Islet of Langerhans (tissue), 1 donor: ENCODE measurements around the gene CLTRN.

Experiments used
- FAIRE-seq: peaks from one replicate; lab custom pipeline; 2011; peaks lifted over from hg19 to GRCh38; lab: Jason Lieb, UNC

CLTRN gene

DNA sequence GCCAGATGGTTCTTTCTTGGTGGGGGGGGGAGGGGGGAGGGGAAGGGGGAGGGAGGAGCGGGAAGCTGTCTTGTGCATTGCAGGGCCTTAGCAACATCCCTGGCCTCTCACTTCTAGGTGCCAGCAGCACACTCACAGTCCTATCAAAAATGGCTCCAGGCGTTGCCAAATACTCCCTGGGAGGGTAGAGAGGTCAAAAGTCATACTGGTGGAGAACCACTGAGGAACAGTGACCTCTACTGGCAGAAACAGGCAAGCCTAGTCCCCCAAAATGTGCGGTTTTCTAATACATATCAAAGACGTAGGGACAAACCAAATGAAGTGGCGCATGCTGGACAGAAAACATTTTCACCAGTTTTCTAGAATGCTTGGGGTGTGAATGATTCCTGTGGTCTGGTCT lies 17.1 kb downstream of the CLTRN start:
- peak; percentile 99 for FAIRE-seq

DNA sequence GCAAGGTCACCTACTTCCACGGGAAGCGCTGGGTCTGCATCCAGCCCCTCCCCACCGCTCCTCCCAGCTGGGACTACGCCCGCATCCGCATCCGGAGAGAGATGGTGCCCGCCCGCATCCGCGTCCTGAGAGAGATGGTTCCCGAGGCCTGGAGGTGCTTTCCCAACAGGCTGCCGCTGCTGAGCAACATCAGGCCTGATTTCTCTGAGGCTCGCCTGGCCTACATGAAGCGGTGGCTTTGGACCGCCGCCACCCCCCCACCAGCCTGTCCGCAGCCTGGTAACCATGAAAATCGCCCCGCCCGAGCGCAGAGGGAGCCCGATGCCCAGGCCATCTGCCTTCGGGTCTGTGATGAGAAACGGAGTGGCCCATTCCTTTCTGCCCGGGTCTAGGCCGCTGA lies 18.1 kb downstream of the CLTRN start:
- FAIRE-seq: no peak

DNA sequence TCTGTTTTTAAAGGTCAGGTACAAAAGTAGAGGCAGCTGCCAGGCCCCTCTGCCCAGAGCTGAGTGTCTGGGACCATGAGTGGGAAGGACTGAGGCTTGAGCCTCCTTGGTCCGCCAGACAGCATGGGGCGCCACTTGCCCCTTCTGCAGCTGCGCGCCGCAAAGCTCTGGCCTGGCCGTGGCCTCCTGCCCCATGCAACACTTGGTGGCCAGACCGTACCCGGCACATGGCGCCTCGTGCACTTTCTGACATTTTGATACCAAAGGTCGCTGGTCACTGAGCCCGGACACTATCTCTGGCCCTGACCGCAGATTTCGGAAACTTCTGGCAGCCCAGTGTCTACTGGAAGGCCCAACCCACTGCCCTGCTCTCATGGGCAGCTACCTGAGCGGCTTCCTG lies 18.6 kb downstream of the CLTRN start:
- FAIRE-seq: no peak

DNA sequence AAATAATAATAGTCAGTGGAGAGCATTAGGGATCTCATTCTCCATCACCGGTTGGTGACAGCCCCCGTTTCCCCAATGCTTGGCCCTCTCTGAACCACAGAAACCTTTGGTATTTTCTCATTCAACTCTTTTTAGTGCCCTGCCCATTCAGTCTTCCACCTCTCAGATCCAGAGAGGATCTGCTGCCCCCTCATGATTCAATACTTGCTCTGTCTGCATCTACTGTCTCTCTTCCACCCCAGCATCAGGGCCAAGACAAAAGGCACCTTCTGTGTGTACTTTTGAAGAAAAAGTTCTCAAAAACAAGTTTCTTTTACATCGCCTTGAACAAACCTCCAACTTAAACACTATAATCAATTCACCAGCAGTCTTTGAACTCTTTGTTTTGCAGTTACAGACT lies 19.3 kb downstream of the CLTRN start:
- FAIRE-seq: no peak

DNA sequence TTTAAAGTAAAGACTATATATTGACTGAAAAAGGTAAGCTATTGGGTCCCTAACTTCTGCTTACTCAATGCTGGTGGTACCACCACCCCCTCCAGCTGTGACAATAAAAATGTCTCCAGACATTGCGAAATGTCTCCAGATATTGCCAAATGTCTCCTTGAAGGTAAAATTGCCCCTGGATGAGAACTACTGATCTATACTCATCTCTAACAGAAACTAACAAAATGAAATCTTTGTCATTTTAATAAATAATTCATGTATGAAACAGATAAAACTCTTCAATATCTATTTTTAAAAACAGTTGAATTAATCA lies 20.1 kb downstream of the CLTRN start:
- FAIRE-seq: no peak

DNA sequence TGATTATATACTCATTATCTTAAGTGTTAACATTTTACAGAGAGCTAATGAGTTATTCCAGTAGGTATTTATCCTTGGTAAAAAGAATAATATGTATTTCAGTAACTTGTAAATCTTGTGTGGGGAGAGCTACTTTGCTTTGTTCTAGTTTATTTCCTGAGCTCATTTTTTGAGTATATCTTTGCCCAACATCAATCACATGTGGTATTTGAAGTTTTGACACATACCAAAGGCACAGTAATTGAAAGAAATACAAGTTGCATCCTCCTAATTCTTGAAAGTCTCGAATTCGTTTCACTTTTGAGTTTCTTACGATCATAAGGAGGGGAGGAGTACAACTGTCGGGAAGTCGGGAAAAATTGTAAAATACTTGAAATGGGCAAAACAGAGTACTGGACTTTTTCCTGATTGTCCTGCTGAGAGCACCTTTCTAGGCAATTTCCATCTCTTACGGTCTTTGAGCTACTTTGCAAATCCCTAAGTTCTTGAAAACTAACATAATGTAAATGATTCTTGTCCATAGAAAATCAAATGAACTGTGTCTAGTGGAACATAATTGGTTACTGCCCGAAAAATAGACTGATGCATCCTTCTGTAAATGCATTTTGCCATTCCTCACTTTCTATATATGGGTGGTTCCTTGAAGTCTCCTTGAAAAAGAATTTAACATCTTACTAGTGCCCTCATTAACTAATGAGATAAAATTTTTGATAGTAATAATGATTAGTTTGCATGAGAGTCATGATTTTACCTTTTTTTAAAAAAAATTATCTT lies 20.6 kb downstream of the CLTRN start:
- FAIRE-seq: no peak

DNA sequence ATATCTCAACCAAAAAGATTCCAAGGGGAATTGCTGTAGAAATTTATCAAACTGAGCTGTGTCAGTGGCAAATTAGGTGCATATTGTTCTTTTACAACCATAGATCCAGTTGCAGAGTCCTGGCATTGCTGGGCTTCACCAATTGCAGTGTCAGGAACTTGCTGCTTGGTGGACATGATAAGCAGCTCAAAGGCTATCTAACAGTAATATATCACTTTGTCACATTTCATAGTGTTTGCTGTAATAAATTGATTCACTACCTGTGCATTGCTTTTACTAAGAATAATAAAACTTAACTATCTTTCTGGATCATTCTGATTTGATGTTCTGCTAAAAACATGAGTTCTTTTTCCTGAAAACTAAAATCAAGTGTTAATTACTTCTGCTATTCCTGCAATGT lies 33.0 kb downstream of the CLTRN start:
- FAIRE-seq: no peak

DNA sequence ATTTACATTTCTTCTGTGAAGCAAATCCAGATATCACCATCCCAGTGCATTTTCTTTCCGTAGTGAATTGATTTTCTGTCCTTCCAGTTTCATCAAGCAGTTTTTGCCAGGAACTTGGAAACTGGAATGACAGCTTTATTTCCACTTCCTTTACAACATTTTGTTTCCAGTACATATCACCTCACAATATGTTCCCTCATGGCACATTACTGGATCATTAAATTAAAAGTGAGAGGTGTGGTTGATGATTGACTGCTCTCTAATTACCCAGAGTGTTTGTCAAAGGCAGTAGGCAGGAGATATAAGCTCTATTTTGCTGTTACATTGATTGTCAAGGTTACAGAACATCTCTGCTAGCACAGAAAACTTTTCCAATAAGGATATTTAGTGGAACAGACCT lies 41.6 kb downstream of the CLTRN start:
- FAIRE-seq: peak; percentile 91

DNA sequence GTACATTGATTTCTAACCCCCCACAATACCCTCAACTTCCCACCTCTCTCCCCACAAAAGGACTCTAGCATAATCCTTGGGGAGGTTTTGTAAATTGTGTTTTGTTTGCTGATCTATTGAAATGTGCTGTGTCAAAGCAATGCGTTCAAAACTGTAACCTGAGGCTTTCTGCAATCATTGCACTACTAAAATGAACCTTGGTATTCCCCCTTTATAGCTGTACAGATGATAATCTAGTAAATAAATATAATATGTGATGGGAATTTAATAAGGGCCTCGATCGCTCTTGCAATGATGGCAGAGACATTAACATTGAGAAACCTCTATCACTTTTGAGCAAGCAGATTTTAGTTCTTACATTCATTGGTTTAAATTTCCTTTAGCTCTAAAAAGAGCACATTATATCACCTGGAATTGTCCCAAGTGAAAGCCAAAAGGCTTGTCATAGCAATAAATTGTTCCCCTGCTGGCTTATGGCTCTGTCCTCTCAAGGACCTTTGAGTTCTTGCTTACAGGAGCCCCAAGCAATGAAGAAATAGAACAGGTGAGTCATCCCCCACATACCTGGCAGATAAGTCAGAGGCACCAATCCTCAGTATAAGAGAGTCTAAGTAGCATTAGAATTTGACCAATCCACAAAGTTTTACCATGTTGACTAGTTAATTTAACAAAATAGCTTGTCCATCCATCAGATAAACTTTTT lies 45.4 kb downstream of the CLTRN start:
- FAIRE-seq: peak; percentile 88

DNA sequence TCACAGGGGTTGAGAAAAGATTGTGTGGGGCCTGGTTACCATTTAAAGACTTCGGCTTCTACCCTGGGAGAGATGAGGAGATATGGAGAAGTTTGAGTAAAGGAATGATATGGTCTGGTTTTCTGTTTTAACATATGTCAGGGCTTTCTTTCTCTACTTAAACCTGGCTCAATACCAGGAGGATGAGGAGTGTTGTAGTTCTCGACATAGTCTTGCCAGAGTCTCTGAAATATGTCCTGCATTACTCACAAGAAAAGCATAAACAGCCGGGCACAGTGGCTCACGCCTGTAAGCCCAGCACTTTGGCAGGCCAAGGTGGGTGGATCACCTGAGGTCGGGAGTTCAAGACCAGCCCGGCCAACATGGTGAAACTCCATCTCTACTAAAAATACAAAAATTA lies 47.5 kb downstream of the CLTRN start:
- no peak for FAIRE-seq

DNA sequence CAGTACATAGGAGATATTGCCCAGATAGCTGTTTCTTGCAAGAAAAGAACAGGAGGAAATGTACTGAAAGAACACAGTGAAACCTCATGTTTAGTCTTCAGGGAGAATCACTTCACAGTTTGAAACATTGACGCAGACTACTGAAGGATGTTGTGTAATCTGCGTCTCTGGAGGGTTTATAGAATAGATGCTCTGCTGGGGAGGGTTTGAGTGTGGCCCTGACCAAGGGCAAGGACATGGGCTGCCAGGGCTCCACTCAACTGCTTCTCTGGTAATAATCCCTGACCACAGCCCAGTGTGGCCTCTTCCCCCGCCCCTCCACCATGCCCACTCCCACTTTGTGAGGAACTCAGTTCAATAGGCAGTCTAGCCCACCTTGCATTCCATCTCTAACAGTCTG lies 48.1 kb downstream of the CLTRN start:
- FAIRE-seq: no peak

DNA sequence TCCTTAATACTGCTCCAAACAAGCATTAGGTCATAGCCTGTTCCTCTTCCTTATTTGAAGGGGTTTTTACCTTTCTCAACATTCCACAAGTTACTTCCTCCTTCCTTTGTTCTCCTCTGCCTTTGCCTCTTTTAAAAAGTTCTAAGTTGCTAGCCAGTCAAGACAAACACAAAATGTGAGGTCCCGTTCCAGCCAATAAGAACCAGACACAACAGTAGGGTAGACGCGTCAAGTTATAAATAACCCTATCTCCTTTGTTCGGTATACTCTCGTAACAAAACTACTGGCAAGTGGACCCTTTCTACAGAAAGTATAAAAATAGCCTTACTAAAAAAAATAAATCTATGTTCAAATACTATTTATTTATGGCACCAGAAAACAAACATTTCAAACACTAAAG lies 57.5 kb downstream of the CLTRN start:
- FAIRE-seq: no peak

DNA sequence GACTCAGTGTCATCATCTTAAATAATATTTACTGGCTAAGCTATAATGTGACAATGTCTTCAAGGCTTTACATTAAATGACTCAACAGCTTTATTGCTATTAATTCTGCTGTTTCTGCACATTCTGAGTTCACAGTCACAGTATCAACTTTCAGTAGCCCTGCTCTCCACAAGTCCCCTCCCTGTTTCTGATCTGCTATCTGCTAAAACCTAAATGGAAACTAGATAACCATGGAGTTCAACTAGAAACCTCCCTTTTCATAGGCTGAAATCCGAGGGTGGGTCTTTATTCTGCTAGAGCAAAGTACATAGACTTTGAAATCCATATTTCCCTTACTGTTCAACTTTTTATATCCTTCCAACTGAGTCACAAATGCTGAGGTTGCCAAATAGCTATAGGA lies 58.5 kb downstream of the CLTRN start:
- FAIRE-seq: no peak

DNA sequence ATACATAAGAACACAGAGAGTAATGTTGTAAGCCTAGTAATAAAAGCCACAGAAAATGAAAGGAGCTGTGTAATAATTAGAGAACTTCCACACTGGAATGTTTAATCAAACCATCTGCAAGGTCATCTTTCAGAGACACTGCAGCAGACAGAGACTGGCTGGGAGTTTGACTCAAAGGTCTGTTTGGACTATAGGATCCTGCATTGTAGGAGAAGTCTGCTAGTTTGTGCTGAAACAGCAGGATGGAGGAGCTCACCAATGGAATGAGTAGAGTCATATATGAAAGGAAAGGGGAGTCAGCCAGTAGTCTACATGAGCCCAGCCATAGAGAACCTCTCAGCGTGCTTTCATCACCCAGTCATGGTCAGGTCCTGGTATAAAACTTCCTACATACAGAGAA lies 59.4 kb downstream of the CLTRN start:
- FAIRE-seq: no peak

DNA sequence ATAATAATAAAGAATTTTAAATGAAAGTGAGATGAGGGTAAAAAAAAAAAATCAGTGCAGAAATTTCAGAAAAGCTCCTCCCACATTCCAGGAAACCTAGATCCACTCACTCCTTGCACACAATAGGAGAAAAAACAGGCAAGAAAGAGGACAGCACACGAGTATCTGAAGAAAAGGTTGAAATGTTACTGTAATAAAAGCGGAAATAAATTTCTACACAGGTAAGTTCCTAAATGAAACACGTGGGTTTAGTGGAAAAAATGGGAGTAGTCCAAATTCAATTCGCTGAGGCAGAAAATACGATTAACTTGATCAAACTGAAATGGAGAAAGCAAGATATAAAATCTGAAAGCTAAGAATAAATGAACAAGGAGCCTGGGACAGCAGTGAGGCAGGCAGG lies 61.8 kb downstream of the CLTRN start:
- FAIRE-seq: no peak

DNA sequence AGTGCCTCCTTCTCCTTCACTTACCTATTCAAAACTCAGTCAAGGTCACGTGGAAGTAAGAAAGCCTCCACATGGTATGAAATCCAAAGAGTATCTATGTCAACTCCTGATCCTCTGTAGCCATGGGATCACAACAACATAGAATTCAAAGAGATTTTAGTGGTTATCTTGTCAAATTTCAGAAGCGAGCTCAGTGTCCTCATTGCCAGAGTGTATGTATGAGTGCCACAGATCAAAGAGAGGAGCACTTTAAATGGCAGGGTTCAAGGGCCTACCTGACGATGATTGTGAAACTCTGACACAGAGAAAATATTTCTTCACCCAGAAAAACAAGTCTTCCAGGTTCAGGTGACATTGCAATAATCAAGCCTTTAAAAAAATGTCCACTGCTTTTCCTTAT lies 62.7 kb downstream of the CLTRN start:
- peak; percentile 36 for FAIRE-seq

DNA sequence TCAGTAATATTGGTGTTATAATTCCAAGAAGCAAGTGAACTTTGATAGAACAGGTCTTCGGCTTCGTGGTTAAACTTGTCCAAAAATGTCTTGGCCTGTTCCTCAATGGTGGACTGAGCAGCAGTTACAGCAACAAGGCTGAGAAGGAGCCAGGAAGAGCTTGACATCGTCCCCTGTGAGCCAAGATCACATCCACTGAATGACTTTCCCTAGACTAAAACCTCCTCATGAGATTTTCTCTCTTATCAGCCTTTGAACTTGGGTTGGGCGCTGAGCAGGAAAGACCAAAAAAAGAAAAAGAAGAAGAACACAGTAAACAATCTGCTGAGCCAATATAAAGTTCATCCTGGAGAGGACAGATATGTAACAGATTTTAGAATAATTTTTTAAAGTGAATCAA lies 63.9 kb downstream of the CLTRN start, which contains the start of gene ACE2:
TSS of gene ACE2 (minus strand) at position 216 of the 400 bp plus-strand sequence. CDS start at position 167, 49 bp downstream.
- FAIRE-seq: no peak

DNA sequence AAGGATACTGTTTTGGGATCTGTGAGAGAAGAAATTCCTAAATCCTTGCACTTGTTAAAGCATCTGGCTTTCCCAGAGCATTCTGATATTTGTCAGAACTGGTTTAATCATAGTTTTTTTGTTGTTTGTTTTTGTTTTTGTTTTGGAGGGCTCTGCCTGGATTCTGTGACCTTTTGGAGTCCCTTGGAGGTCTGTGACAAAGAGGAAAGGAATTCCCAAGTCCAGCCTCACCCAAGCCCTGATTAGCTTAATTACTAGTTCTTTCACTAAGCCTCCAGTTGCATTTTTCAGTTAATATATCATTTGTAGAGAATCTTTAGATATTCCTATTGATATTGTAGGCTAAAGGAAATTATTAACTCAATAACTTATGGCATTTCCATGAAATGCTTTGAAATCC lies 64.6 kb downstream of the CLTRN start:
- FAIRE-seq: no peak

DNA sequence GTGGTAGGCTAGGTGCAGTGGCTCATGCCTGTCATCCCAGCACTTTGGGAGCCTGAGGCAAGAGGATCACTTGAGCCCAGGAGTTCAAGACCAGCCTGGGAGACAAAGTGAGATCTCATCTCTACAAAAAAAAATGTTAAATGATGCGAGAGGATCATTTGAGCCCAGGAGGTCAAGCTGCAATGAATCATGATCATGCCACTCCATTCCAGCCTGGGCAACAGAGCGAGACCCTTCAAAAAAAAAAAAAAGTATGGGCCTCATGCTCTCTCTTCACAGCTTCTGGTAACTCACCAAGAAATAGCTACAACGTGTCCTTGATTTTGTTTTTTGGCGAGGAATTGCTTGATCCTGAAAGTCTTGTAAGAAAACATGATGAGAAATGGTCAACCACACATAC lies 65.1 kb downstream of the CLTRN start:
- FAIRE-seq: no peak

DNA sequence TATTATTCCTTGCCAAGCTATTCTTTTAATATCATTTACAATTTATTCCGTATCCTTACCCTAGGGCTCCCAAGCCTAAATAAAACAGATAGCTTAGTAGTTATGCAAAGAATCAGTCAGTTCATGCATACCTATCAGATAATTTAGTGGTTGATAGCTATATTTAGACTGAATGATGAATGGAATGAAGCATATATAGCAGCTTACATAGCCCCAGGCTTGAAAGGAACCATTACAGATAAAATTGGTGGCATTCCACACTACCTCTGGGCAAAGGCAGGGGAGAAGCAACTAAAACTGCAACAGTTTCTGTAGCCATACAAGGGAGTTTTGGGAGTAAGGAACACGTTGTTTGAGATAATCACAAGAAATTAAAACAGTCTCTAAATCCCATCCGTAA lies 66.6 kb downstream of the CLTRN start:
- FAIRE-seq: no peak

DNA sequence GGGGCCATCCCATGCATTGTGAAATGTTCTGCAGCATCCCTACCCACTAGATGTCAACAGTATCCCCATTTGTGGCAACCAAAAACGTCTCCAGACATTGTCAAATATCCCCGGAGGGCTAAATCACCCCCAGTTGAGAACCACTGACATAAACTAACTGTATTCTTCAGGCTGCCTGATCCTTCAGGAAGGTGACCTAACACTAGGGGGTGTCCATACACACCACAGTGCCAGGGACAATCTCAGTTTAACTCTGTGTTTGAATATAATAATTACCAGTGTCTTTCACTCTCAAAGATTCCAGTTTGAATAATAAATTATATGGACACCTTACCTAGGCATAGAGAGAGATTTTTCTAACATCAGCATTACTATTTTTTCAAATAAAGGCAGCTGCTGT lies 70.2 kb downstream of the CLTRN start:
- peak; percentile 30 for FAIRE-seq

DNA sequence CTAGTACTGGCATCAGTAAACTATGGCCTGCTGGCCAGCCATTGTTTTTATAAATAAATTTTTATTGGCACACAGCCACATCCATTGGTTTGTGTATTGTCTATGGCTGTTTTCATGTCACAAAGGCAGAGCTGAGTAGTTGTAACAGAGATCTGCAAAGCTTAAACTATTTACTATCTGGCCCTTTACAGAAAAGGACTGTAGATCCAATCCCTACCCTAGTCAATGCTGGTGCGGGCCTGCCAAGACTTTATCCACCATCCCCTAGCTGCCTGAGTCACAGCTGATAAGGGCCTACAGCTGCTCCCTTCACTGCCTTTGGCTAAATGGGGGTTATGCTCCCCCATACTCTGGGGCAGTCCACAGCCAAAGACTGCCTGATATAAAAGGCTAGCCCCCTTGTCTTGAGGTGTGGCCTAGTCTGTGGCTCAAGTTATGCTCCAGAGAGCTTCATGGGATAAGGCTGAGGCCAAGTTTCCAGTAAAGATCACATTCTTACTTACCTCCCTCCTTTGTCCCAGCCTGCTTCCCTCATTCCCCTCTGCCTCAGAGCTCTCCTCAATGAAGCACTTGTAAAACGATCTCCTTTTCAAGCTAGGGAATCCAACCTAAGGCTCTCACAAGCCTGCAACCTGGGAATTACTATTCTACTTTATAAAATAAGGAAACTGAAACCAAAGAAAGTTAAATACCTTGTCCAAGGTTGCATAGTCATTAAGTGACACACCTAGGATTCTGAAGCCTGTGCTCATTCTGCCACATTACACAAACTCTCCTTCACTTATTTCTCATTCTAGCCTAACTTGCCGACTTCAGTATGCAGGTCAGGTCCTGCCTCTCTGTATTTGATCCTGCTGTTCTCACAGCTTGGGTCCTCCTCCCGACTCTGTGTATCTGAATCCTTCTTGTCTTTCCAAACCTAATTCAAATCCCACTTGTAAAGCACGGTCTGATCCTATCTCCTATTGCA lies 84.5 kb downstream of the CLTRN start:
- FAIRE-seq: no peak
